ENCODE measurements around the gene CD163.

Gene CD163

GRCh38 chr12:7501031-7501588 lies 2.5 kb downstream of the CD163 start:
- TF ChIP-seq CTCF (IDR thresholded peaks at IDR 0.05; ENCODE audit: low read depth, low read length, poor library complexity, severe bottlenecking) (no peak), EZH2phosphoT487 (IDR thresholded peaks at IDR 0.05; ENCODE audit: borderline replicate concordance, low read length) (no peak)
- Histone ChIP-seq H3K4me3 (ENCODE audit: low read length) (no peak overlapping the region), H4K20me1 (ENCODE audit: control insufficient read depth, insufficient read depth, low read depth, low read length) (no peaks in the 10 kb centered on the region), H3F3A (ENCODE audit: control insufficient read depth, insufficient read depth) (no peaks in the 10 kb centered on the region), H3K27ac (ENCODE audit: low read depth, low read length) (no peak overlapping the region), H3K9me2 (replicated peaks; ENCODE audit: control insufficient read depth, low read length) (no peaks in the 10 kb centered on the region), H3K27me3 (ENCODE audit: control insufficient read depth, low read length) (peaks cover 10% of the 10 kb centered on the region), H3K9me3 (ENCODE audit: control insufficient read depth, insufficient read depth, low read length) (no peaks in the 10 kb centered on the region), H3K79me2 (ENCODE audit: control insufficient read depth, low read length) (no peaks in the 10 kb centered on the region), H3K4me2 (ENCODE audit: low read length) (no peak overlapping the region), H3K36me3 (ENCODE audit: control insufficient read depth, low read length) (no peaks in the 10 kb centered on the region), H3K4me1 (ENCODE audit: control insufficient read depth, low read length) (no peaks in the 10 kb centered on the region)

- H3K4me1 ChIP-seq (ENCODE audit: control insufficient read depth, low read length) = no peaks in the 10 kb centered on the region
- H3F3A ChIP-seq (ENCODE audit: control insufficient read depth, insufficient read depth) = no peaks in the 10 kb centered on the region
- no peaks in the 10 kb centered on the region for H3K9me2 ChIP-seq (replicated peaks; ENCODE audit: control insufficient read depth, low read length)
- H4K20me1 ChIP-seq (ENCODE audit: control insufficient read depth, insufficient read depth, low read depth, low read length) = no peaks in the 10 kb centered on the region
- H3K4me2 ChIP-seq (ENCODE audit: low read length) = no peak overlapping the region
- no peak overlapping the region for H3K27ac ChIP-seq (ENCODE audit: low read depth, low read length)
- H3K79me2 ChIP-seq (ENCODE audit: control insufficient read depth, low read length) = no peaks in the 10 kb centered on the region
- H3K4me3 ChIP-seq (ENCODE audit: low read length) = no peak overlapping the region
- peaks cover 10% of the 10 kb centered on the region for H3K27me3 ChIP-seq (ENCODE audit: control insufficient read depth, low read length)
- TF ChIP-seq CTCF (IDR thresholded peaks at IDR 0.05; ENCODE audit: low read depth, low read length, poor library complexity, severe bottlenecking) (no peak), EZH2phosphoT487 (IDR thresholded peaks at IDR 0.05; ENCODE audit: borderline replicate concordance, low read length) (no peak)
- H3K36me3 ChIP-seq (ENCODE audit: control insufficient read depth, low read length) = no peaks in the 10 kb centered on the region
- H3K9me3 ChIP-seq (ENCODE audit: control insufficient read depth, insufficient read depth, low read length) = no peaks in the 10 kb centered on the region
Measured at GRCh38 chr12:7499636-7500035, 3.9 kb downstream of the CD163 start.

- Histone ChIP-seq H3F3A (ENCODE audit: control insufficient read depth, insufficient read depth) (no peaks in the 10 kb centered on the region), H3K4me3 (ENCODE audit: low read length) (no peak overlapping the region), H3K9me3 (ENCODE audit: control insufficient read depth, insufficient read depth, low read length) (no peaks in the 10 kb centered on the region)
Measured at GRCh38 chr12:7498809-7499208, 4.8 kb downstream of the CD163 start.

More at GRCh38 chr12:7498809-7499208, 4.8 kb downstream of the CD163 start:
- TF ChIP-seq CTCF (IDR thresholded peaks at IDR 0.05; ENCODE audit: low read depth, low read length, poor library complexity, severe bottlenecking) (no peak), EZH2phosphoT487 (IDR thresholded peaks at IDR 0.05; ENCODE audit: borderline replicate concordance, low read length) (no peak)
- Histone ChIP-seq H3K36me3 (ENCODE audit: control insufficient read depth, low read length) (no peaks in the 10 kb centered on the region), H3K4me1 (ENCODE audit: control insufficient read depth, low read length) (no peaks in the 10 kb centered on the region), H3K27me3 (ENCODE audit: control insufficient read depth, low read length) (peaks cover 10% of the 10 kb centered on the region), H3K27ac (ENCODE audit: low read depth, low read length) (no peak overlapping the region), H3K4me2 (ENCODE audit: low read length) (no peak overlapping the region), H3K79me2 (ENCODE audit: control insufficient read depth, low read length) (no peaks in the 10 kb centered on the region), H4K20me1 (ENCODE audit: control insufficient read depth, insufficient read depth, low read depth, low read length) (no peaks in the 10 kb centered on the region), H3K9me2 (replicated peaks; ENCODE audit: control insufficient read depth, low read length) (no peaks in the 10 kb centered on the region)
